ENCODE results near the gene SEC63. TPM values are rescaled to one million over a fixed set of nuclear protein-coding genes. Genes with fewer than 3 reads are reported as not detected.
"Not testable (repeated sequence)": the region's sequence is repeated elsewhere in the genome, so short reads cannot be mapped to it uniquely, and the experiment has no call there.

Gene SEC63
- total RNA-seq, 2 experiments from 2014 or later, result 13.0 to 139 TPM

DNA sequence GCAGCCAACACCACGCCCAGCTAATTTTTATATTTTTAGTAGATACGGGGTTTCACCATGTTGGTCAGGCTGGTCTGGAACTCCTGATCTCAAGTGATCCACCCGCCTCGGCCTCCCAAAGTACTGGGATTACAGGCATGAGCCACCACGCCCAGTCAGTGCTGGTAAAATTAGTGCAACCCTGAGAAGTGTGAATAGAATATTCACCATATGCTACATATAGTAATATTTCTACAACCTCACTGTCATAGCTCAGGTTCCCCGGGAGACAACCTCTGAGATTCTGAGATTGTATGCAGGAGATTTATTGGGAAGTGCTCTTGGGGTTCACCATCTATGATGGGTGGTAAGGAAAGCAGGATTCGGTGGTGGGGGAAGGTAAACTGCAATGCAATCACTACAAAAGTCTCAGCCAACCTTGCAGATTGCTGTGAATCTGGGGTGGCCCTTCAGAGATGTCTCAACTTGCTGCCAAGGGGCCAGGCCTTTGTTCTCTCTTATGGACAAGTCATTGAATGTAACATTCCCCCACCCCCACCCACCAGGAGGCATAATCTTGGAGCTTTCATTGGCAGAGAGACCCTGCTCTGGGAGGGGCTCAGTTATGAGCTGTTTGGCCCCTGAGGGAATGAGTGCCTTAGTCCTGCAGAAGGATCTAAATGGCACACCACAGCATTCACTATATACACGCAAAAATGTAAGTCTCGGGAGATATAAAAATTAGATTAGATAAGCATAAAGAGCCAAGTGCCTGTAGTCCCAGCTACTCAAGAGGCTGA, 34.0 kb upstream of the SEC63 start:
- ChIA-PET CTCF (ENCODE audit: unreplicated experiment) (no interaction called here), POLR2A (interaction anchor here (0.6 to 1.0 kb wide), 4 partner anchors 11 to 298 kb away, joined by 4 to 6 read pairs (median 5); no protein-coding TSS in a partner anchor)
- Histone ChIP-seq H4K20me1 (ENCODE audit: insufficient read depth, low read length) (no peaks in the 10 kb centered on the region), H2AFZ (ENCODE audit: low read length) (no peak overlapping the region), H3K36me3 (ENCODE audit: insufficient read depth, low read length) (no peaks in the 10 kb centered on the region), H3K79me2 (ENCODE audit: insufficient read depth, low read depth, low read length) (no peaks in the 10 kb centered on the region), H3K9me3 (ENCODE audit: low read length) (no peaks in the 10 kb centered on the region), H3K4me2 (ENCODE audit: low read length) (no peak overlapping the region), H3K4me3 (ENCODE audit: low read depth, low read length, poor library complexity, severe bottlenecking) (no peak overlapping the region), H3K27ac (ENCODE audit: low read depth, low read length, poor library complexity, severe bottlenecking) (no peak overlapping the region), H3K9me2 (ENCODE audit: insufficient read depth, low read length) (no peaks in the 10 kb centered on the region), H3K4me1 (ENCODE audit: insufficient read depth, low read length, poor library complexity, severe bottlenecking) (no peaks in the 10 kb centered on the region)
- no TSS peak for BruUV-seq (replicated peaks)
- no peak for DNase-seq (ENCODE audit: low spot score)
- TF ChIP-seq EZH2phosphoT487 (IDR thresholded peaks at IDR 0.05; ENCODE audit: borderline replicate concordance, low read depth, low read length) (no peak), CTCF (conservative IDR thresholded peaks at IDR 0.05; ENCODE audit: low read length) (no peak)
- intact Hi-C loops (cut with micrococcal nuclease; ENCODE audit: unreplicated experiment), result no loop called here

DNA sequence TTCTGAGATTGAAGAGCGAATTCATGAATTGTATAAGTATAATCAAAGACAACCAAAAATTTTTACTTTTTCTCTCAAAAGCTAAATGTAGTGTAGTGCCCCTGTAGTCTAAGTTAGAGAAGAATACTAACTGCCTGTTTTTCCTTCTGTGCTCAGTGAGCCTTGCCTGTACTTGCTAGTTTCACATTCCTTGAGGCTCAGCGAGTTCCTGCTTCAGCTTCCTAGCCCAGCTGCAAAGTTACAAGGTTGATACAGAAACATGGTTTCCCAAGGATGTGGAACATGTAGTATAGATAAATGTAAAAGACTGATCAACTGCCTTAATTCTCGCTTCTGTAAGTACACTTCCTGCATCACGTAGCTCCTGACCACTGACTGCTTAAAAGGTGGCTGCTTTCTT, 33.1 kb upstream of the SEC63 start:
- CTCF ChIA-PET (ENCODE audit: unreplicated experiment), result interaction anchor here (0.5 kb wide), 1 partner anchor 481 kb away, joined by 5 read pairs; no protein-coding TSS in a partner anchor
- no peaks in the 10 kb centered on the region for H3K9me3 ChIP-seq (ENCODE audit: low read length)
- POLR2A ChIA-PET, result interaction anchor here (1.0 kb wide), 1 partner anchor 15 kb away, joined by 3 read pairs; no protein-coding TSS in a partner anchor
- H3K27ac ChIP-seq (ENCODE audit: low read depth, low read length, poor library complexity, severe bottlenecking), result no peak overlapping the region
- TF ChIP-seq EZH2phosphoT487 (IDR thresholded peaks at IDR 0.05; ENCODE audit: borderline replicate concordance, low read depth, low read length) (no peak), CTCF (conservative IDR thresholded peaks at IDR 0.05; ENCODE audit: low read length) (no peak)
- no TSS peak for BruUV-seq (replicated peaks)
- no peaks in the 10 kb centered on the region for H3K79me2 ChIP-seq (ENCODE audit: insufficient read depth, low read depth, low read length)
- H3K4me1 ChIP-seq (ENCODE audit: insufficient read depth, low read length, poor library complexity, severe bottlenecking), result no peaks in the 10 kb centered on the region
- no peak for DNase-seq (ENCODE audit: low spot score)
- no peaks in the 10 kb centered on the region for H3K9me2 ChIP-seq (ENCODE audit: insufficient read depth, low read length)
- no peaks in the 10 kb centered on the region for H4K20me1 ChIP-seq (ENCODE audit: insufficient read depth, low read length)
- H2AFZ ChIP-seq (ENCODE audit: low read length), result no peak overlapping the region
- no peak overlapping the region; the same call in 1 of the 2 replicates for H3K4me2 ChIP-seq (ENCODE audit: low read length)
- H3K4me3 ChIP-seq (ENCODE audit: low read depth, low read length, poor library complexity, severe bottlenecking), result no peak overlapping the region
- no peaks in the 10 kb centered on the region for H3K36me3 ChIP-seq (ENCODE audit: insufficient read depth, low read length)
- intact Hi-C loops (cut with micrococcal nuclease; ENCODE audit: unreplicated experiment), result no loop called here

DNA sequence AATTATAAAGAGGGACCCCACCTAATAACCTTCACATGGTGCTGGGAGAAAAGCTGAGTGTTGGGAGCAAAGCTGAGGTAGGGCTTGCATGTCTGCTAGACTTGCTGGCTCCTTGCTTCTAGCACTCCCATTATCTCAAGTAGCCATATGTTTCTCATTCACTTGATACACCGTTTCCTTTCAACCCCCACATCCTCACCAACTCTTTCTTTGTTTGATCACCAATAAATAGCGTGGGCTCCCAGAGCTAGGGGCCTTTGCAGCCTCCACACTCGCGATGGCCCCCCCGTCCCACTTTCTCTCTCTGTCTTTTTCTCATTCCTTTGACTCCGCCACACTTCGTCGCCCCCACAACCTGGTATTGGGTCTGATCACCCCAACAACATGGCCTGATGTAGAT, 32.6 kb upstream of the SEC63 start:
- DNase-seq (ENCODE audit: low spot score); H3K9me3 ChIP-seq (ENCODE audit: low read length); H3K27ac ChIP-seq (ENCODE audit: low read depth, low read length, poor library complexity, severe bottlenecking); H3K4me2 ChIP-seq (ENCODE audit: low read length); H4K20me1 ChIP-seq (ENCODE audit: insufficient read depth, low read length); H3K9me2 ChIP-seq (ENCODE audit: insufficient read depth, low read length); BruUV-seq (replicated peaks); H3K79me2 ChIP-seq (ENCODE audit: insufficient read depth, low read depth, low read length); H3K4me1 ChIP-seq (ENCODE audit: insufficient read depth, low read length, poor library complexity, severe bottlenecking); H3K36me3 ChIP-seq (ENCODE audit: insufficient read depth, low read length); H3K4me3 ChIP-seq (ENCODE audit: low read depth, low read length, poor library complexity, severe bottlenecking); H2AFZ ChIP-seq (ENCODE audit: low read length); intact Hi-C loops (cut with micrococcal nuclease; ENCODE audit: unreplicated experiment): not testable (repeated sequence)
- ChIA-PET CTCF (ENCODE audit: unreplicated experiment) (interaction anchor here (0.5 kb wide), 1 partner anchor 482 kb away, joined by 5 read pairs; no protein-coding TSS in a partner anchor), POLR2A (interaction anchor here (0.7 to 1.0 kb wide), 2 partner anchors 14 to 16 kb away, joined by 3 to 4 read pairs; no protein-coding TSS in a partner anchor)
